GM19193 (cell line): ENCODE measurements around the gene DBH.

Experiments used
- POLR2A ChIP-seq: IDR thresholded peaks from 4 replicates; pipeline ENCODE4 v1.6.1; 2011; ENCODE audit not compliant: insufficient read depth, insufficient read length; ENCODE audit errors: extremely low read depth

The DBH gene

DNA sequence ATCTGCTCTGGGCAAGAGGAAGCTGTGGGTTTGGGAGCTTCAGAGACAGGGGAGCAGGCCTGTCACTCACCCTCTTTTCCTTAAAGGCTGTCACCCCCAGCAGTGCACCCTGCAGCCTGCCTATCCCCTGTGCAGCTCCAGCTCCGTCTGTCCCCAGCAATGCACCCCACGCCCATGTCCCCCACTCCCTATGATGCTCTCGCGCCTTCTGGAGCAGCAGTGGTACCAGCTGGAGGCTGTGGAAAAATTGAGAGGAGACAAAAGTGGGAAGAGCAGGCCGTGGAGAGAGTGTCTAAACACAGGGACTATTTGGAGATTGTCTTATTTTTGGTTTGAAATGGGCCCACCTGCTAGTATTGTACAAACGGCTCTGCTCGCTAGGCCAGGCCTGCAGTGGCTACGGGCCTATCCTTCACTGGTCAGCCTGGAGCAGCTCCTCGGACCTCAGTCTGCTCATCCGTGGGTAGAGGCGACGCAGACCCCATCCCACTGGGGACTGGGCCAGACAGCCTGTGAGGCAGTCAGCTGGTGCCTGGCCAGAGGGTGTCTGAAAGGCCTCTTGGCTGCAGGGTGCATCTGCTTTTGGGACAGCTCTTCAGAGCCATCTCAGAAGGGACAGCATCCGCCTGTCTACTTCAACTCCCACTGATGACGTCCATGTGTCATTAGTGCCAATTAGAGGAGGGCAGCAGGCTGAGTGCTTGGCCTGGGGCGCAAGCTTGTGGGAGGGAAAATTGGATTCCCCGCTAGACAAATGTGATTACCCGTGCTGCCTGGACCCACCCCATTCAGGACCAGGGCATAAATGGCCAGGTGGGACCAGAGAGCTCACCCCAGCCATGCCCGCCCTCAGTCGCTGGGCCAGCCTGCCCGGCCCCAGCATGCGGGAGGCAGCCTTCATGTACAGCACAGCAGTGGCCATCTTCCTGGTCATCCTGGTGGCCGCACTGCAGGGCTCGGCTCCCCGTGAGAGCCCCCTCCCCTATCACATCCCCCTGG is at the start of gene DBH:
TSS of gene DBH (plus strand) at position 831 of the 999 bp plus-strand sequence. CDS start at position 840, 9 bp downstream.
- no peak for TF ChIP-seq POLR2A

DNA sequence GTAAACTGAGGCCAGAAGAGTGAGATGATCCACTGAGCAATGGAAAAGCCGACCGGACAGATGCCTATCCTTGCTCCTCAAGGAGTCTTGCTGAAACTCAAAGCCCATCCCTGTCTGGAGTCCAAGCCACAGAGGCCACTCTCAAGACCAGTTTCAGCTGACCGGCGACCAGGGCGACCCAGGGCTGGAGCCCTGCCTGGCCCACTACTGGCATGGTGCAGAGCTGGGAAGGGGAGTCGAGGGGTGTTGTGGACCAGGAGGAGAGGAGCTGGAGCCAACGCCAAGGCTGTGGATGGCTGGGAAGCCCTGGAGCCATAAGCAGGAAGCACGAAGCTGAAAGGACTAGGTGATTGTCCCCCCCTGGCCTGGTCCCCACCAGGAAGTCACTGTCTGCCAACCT is 49.1 kb upstream of the DBH start:
- no peak for TF ChIP-seq POLR2A

DNA sequence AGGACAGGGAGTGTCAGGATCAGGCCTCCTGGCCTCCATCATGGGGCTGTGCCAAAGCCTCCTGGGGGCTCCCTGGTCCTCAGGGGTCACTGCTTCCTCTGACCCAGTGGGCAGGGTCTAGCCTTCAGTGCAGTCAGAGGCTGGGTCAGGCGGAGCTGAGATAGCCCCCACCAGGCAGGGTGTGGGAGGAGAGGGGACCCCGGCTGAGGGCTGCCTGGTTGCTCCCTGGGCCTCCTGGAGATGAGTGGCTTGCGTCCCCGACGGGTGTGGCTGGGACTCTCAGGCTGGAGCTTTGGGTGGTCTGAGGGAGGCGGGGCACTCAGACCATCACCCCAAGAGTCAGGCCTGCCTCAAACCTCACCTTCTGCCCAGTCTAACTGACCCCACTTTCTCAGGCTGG is 48.7 kb upstream of the DBH start:
- no peak for TF ChIP-seq POLR2A

DNA sequence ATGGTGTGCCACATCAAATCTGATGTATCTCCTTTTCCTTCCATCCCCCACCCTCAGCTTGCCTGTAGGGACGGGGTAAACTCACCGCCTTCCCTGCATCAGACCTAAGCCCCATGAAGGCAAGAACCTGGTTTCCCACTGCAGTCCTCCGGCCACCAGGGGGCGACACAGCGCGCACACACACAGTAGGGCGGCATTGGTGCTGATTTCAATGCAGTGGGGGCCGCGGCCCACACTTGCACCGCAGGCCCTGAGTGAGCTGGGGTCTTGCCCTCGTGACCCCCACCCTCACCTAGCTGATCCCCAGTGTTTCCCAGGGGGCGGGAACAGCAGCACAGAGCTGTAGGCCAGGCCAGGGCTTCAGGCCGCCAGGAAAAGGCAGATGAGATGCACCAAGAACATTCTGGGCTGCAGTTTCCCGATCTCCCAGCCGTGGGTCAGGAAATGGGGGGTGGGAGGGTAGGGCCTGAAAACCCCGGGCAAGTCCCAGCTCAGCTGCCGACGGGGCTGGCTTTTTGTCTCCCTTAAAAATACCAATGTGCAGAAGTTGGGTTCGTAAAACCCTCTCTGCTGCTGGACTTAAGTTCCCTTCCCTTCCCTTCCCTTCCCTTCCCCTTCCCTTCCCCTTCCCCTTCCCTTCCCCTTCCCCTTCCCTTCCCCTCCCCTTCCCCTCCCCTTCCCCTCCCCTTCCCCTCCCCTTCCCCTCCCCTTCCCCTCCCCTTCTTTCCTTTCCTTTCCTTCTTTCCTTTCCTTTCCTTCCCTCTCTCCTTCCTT is 46.5 kb upstream of the DBH start:
- TF ChIP-seq POLR2A, result no peak

DNA sequence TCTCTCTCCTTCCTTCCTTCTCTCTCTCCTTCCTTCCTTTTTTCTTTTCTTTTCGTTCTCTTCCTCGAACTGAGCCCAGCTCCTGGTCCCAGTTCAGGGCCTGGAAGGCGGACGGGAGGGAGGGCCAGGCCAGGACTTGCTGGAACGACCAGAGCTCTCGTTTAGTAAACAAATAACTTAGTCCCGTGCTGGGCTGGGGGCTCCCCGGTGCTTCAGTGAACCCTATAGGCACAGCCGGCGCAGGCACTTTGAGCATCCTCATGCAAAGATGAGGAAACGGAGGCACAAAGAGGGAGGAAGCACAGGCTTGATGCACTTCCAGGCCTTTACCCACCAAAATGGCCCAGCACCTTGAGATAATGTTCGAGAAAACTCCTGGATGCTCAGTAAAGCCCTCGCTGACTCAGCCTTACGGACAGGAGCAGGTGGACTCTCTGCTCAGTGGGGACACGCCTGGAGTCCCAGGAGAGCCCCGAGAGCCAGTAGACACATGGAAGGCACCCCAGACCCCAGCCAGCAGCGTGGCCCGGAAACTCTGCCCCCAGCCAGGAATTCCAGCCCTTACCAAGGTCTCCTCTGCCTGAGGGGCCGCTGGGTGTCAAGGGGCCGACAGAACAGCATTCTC is 45.8 kb upstream of the DBH start:
- no peak for TF ChIP-seq POLR2A

DNA sequence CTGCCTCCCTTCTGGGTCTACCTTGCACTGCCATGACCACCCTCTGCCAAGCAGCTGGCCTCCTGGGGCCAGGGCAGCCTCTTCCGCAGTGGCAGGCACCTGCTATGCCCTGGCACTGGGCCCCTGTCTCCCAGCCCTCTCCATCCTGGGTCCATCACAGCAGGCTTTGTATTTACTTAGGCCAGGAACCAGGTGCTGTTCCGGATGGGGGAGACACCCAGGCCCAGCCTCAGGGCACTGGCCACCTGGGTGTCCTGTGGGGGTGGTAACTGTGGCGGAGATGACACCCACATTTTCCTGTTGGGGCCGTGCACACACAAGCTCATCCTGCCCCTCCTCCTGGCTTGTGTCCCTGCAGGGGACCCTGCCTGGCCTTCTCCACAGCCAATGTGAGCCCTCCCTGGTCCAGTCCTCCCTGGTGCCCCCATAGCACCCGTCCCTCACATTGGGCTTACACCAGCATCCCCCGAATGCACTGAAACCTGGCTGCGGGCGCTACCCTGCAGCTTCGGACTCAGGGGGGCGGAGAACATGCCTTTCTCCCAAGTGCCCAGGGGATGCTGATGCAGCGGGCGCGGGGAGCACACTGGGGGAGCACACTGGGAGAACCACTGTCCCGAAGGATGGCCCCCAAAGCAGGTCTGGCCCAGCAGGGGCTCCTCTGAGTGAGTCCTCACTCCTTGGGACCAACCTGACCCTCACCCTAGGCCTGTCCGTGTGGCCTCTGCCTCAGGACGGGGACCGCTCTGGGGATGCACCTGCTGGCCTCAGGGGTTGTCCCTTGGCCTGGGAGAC is 44.9 kb upstream of the DBH start:
- TF ChIP-seq POLR2A, result no peak

DNA sequence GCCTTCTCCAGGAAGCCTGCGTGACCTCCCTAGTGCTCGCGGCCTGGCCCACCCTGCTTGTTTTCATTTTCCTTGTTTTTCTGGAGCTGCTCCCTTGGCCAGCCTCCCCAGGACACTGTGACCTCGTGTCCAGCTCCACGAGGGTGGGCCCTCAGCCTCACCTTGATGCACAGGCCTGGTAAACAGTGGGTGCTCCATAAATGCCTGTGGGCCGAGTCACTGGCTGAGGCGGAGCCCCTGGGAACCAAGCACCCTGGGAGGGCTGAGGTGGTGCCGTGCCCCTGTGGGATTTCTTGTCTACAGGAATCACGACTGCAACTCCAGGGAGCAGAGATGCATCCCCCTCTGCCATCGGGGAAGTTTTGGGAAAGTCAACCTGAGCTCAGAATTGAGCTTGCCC is 44.2 kb upstream of the DBH start:
- TF ChIP-seq POLR2A, result no peak

DNA sequence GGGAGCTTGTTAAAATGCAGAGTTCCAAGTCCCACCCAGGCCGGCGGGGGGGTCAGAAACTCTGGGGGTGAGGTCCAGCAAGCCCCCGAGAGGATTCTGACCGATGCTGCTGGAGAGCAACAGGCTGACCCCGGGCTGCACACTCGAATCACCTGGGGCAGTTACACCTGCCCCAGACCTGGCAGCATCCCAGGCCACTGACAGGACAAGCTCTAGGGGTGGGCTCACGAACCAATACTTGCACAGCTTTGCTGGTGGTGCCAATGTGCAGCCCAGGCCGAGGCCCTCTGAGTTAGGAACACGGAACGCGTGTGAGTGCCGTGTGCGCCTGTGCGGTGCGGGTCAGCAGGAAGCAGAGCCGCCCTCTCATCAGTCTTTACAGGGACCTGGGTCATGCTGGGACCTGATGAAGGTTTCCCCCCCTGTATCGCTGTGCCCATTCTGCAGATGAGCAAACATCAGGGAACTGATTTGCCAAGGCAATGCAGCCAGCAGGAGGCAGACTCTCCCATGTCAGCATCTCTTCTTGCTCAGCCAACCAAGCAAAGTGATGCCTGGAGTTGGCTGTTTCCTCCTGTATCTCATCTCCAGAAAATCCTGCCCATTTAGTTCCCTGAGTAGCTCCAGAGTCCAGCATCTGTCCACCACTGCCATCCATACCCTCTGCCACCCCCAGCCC is 43.3 kb upstream of the DBH start:
- no peak for TF ChIP-seq POLR2A

DNA sequence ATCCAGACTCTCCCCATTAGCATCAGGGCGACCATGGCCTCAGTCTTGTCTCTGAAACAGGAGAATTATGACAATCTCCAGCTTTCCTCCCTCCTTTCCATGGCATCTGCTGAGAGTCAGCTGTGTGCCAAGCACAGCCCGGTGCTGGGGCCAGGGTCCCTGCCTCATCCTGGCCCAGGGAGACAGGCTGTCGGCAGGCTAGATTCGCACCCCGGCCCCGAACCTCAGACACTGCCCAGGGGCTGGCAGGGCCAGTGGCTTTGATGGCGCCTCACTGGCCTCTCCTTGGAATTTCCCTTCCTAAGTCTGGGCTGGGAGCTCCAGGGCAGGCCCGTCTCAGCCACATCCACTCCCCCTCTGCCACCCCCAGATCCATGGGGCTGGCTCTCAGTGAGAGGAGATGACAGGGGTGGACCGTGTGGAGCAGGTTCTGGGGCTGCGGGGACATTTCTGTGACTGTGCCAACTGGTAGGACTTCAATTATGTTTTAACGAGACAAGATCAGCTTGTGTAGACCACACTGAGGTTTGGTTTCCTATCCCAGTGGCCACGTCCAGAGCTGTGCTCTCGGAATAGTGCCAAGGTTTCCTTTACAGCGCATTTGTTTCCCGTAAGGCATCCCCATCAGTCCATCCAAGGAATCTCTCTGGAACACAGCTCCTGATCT is 42.4 kb upstream of the DBH start:
- no peak for TF ChIP-seq POLR2A

DNA sequence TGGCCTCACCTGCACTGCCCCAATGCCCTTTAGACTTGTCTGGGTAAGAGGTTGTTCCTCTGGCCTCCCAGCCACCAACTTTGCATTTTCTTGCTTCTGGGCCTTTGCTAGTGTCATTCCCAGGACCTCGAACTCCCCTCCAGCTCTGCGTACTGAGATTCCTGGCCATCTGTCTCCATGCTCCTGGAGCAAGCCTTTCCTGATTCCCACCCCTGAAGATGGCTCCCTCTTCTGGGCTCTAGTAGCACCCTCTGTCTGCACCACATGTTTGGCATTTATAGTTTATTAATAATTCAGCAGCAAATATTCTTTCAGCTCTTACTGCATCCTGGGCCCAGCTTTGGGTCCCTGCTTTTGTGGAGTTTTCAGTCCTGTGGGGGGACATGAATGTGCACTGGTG is 41.9 kb upstream of the DBH start:
- TF ChIP-seq POLR2A, result no peak

DNA sequence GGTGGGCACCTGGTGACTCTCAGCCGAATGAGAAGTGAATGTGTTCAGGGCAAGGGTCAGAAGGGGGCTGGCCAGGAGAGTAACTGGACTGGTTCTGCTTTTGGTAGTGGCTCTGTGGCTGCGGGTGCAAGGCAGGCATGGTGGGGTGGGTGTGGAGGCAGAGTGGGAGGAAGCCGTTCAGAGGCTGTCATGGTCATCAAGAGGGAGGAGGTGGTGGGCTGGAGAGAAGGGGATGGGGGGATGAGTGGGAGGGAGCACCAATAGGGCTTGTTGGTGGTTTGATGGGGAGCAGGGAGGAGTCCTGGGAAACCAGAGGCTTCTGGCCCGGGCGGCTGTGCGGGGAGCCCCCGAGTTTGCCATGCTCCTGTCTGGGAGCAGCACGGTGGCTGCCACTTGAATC is 40.3 kb upstream of the DBH start:
- no peak for TF ChIP-seq POLR2A

DNA sequence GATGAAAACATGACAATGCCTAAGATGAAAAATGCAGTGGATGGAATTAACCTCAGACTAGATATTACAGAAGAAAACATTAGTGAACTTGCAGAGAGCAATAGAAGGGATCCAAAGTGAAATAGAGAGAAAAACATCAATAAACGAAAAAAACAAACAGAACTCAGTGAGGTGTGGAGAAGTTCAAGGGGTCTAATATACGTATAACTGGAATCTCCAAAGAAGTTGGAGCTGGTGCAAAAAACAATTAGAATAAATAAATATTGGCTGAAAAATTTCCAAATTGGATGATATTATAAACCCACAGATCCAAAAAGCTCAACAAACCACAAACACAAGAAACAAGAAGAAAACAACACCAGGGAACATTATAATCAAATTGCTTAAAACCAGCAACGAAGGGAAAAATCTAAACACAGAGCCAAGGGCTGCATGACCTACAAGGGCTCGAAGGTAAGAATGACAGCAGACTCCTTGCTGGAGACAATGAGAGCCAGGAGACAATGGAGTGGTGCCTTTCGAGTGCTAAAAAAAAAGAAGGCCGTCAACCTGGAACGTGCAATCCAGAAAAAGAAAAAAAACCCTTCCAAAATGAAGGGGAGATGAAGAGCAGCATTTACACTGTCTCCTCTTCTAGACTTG is 38.7 kb upstream of the DBH start:
- TF ChIP-seq POLR2A, result no peak

DNA sequence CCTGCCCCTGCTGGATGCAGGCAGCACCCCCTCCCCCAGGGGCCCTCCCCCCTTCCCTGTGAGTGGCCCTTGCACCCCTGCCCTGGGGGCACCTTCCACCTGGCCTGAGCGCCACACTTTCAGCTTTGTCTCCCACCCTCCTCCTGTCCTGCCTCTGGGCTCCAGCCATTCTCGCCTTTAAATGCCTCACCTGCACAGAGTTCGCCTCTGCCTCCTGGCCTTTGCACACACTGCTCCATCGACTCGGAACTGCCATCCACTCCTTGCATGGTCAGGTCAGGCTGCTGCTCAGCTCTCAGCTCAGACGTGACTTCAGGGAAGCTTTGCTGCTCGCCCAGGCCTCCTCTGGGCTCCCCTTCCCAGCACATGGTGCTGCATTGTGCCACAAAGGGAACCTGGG is 37.2 kb upstream of the DBH start:
- no peak for TF ChIP-seq POLR2A
